ENCODE results near the gene TMEM40.

DNA sequence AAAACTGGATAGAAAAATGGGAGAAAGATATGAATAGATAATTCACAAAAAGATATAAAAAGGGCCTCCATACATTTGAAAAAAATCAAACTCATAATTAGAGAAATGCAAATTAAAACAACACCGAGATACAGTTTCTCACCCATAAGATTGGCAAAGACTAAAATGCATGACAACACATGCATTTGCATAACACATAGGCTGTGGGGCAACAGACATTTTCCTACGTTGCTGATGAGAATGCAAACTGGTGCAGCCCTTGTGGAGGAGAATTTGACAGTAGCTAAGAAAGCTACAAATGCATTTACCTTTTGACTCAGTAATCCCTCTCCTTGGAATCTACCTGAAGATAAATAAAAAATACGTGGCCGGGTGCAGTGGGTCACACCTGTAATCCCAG lies 26.0 kb upstream of the TMEM40 start:
- TF ChIP-seq, protein P1, sequence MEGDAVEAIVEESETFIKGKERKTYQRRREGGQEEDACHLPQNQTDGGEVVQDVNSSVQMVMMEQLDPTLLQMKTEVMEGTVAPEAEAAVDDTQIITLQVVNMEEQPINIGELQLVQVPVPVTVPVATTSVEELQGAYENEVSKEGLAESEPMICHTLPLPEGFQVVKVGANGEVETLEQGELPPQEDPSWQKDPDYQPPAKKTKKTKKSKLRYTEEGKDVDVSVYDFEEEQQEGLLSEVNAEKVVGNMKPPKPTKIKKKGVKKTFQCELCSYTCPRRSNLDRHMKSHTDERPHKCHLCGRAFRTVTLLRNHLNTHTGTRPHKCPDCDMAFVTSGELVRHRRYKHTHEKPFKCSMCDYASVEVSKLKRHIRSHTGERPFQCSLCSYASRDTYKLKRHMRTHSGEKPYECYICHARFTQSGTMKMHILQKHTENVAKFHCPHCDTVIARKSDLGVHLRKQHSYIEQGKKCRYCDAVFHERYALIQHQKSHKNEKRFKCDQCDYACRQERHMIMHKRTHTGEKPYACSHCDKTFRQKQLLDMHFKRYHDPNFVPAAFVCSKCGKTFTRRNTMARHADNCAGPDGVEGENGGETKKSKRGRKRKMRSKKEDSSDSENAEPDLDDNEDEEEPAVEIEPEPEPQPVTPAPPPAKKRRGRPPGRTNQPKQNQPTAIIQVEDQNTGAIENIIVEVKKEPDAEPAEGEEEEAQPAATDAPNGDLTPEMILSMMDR (IDR thresholded peaks at IDR 0.05), result no peak
- no peak for TF ChIP-seq POLR2A (IDR thresholded peaks at IDR 0.05)
